ENCODE results near the gene SYT17.

GRCh38 chr16:19242186-19242585, 74.1 kb downstream of the SYT17 start:
- TF ChIP-seq CTCF (conservative IDR thresholded peaks at IDR 0.05) (no peak), ZFX (IDR thresholded peaks at IDR 0.05) (no peak)

All from C4-2B (cell line).